Glutamatergic neuron (in vitro differentiated cells): ENCODE measurements around the gene TNS1. TPM values are rescaled to one million over a fixed set of nuclear protein-coding genes. Genes with fewer than 3 reads are reported as not detected.

Source experiments
- DNase-seq: peaks from one replicate; pipeline ENCODE4 v3.0.0; 2022
- H3K27ac Mint-ChIP-seq: one replicate; pipeline ENCODE4 v1.8.0; 2020; ENCODE audit warnings: mild to moderate bottlenecking, mixed read lengths, inconsistent platforms; ENCODE audit not compliant: unreplicated experiment
- H3K27me3 Mint-ChIP-seq: one replicate; pipeline ENCODE4 v1.8.0; 2020; ENCODE audit warnings: mild to moderate bottlenecking, moderate library complexity, mixed read lengths, inconsistent platforms; ENCODE audit not compliant: unreplicated experiment
- H3K36me3 Mint-ChIP-seq: one replicate; pipeline ENCODE4 v1.8.0; 2020; ENCODE audit warnings: mild to moderate bottlenecking, mixed read lengths, inconsistent platforms; ENCODE audit not compliant: unreplicated experiment
- H3K4me1 Mint-ChIP-seq: one replicate; pipeline ENCODE4 v1.8.0; 2020; ENCODE audit warnings: mild to moderate bottlenecking, low read depth, mixed read lengths, inconsistent platforms; ENCODE audit not compliant: unreplicated experiment
- H3K4me3 Mint-ChIP-seq: one replicate; pipeline ENCODE4 v1.8.0; 2020; ENCODE audit warnings: mild to moderate bottlenecking, mixed read lengths, inconsistent platforms; ENCODE audit not compliant: unreplicated experiment
- H3K9me3 Mint-ChIP-seq: one replicate; pipeline ENCODE4 v1.8.0; 2020; ENCODE audit warnings: mild to moderate bottlenecking, moderate library complexity, mixed read lengths, inconsistent platforms; ENCODE audit not compliant: unreplicated experiment
- total RNA-seq: library from RNA; stranded (reverse); fragmentation: NEBNext Ultra II Directional; extraction: Animal tissue kit (Norgen Biotek cat#: 25700); gene quantifications from one replicate; pipeline ENCODE4 v1.2.1, GENCODE V29; 2021; ENCODE audit not compliant: unreplicated experiment
- TF ChIP-seq, protein P1 (sequence below): fragments of 200-600 bp; sonication (generic); IDR thresholded peaks from one replicate; pipeline ENCODE4 v1.5.0; 2021; ENCODE audit not compliant: partially characterized antibody, unreplicated experiment

TNS1 gene
- total RNA-seq, 1 donor from 2014 or later, result 3.2 TPM

DNA sequence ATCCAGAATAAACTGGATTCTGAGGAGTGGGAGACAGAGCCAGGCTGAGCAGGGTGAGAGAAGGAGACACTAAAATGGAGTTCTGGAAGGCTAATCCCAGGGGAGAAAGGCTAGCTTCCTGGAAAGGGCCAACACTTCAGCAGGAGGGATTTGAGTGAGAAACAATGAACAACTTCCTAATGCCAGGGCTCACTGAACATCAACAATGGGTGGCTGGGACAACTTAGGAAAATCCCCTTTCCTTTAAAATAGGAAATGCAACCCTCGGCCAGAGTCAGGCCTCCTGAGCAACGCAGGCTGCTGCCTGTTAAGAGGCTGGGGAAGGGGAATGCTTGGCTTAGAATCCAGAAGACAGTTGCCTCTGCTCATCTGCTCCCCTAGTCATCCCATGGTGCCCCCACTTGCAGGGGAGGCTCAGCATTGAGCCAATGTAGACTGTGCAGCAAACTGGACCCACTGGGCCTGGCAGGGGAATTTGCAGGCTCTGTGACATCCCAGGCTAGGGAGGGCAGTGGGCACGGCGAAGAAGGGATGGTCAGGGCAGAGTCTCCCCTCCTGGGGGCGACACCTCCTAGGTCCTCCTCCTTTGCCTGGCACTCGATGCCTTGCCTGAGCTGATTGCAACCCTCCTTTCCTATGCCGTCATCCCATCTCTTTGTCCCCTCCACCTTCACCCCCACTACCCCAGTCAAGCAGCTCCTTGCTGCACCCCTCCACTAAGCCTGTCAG is 182.5 kb downstream of the TNS1 start:
- no peak for DNase-seq
- H3K9me3 Mint-ChIP-seq, result peaks cover 9% of the 10 kb centered on the region
- no peak overlapping the region for H3K27ac Mint-ChIP-seq
- peaks cover 8% of the 10 kb centered on the region for H3K4me1 Mint-ChIP-seq
- H3K4me3 Mint-ChIP-seq, result no peak overlapping the region
- TF ChIP-seq, protein P1, sequence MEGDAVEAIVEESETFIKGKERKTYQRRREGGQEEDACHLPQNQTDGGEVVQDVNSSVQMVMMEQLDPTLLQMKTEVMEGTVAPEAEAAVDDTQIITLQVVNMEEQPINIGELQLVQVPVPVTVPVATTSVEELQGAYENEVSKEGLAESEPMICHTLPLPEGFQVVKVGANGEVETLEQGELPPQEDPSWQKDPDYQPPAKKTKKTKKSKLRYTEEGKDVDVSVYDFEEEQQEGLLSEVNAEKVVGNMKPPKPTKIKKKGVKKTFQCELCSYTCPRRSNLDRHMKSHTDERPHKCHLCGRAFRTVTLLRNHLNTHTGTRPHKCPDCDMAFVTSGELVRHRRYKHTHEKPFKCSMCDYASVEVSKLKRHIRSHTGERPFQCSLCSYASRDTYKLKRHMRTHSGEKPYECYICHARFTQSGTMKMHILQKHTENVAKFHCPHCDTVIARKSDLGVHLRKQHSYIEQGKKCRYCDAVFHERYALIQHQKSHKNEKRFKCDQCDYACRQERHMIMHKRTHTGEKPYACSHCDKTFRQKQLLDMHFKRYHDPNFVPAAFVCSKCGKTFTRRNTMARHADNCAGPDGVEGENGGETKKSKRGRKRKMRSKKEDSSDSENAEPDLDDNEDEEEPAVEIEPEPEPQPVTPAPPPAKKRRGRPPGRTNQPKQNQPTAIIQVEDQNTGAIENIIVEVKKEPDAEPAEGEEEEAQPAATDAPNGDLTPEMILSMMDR, result no peak
- H3K27me3 Mint-ChIP-seq, result peaks cover 13% of the 10 kb centered on the region
- no peaks in the 10 kb centered on the region for H3K36me3 Mint-ChIP-seq

- DNase-seq, result no peak
- H3K4me1 Mint-ChIP-seq, result peaks cover 8% of the 10 kb centered on the region
- peaks cover 9% of the 10 kb centered on the region for H3K9me3 Mint-ChIP-seq
- peaks cover 12% of the 10 kb centered on the region for H3K27me3 Mint-ChIP-seq
- H3K4me3 Mint-ChIP-seq, result no peak overlapping the region
- no peaks in the 10 kb centered on the region for H3K36me3 Mint-ChIP-seq
- H3K27ac Mint-ChIP-seq, result no peak overlapping the region
- TF ChIP-seq, protein P1, result no peak
Measured at GRCh38 chr2:217818293-217818850, 184.4 kb downstream of the TNS1 start.

- Mint-ChIP-seq H3K9me3 (peaks cover 9% of the 10 kb centered on the region), H3K36me3 (no peaks in the 10 kb centered on the region), H3K4me1 (peaks cover 8% of the 10 kb centered on the region)
Measured at GRCh38 chr2:217817466-217818292, 185.1 kb downstream of the TNS1 start.

DNA sequence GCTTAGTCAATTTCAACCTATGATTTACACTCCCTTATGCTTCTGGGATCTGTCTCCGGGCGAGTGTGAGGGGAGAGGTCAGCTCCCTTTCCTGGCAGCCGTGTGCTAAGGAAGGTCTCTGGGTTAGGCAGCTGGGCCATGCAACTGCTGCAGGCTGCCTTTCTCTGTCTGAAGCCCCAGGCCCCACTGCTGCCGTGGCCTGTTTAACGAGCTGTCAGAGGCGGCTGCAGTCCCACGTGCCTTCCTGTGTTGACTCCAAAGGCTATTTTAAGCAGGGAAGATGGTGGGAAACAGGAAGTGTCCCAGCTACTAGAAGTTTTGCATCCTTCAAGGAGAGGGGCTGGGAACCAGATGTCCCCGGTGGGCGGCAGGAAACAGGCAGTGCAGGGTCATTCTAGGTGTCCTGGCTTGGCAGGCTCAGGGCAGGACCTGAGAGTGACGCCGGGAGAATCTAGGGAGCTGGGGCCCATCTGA is 186.4 kb downstream of the TNS1 start:
- H3K36me3 Mint-ChIP-seq, result no peaks in the 10 kb centered on the region
- TF ChIP-seq, protein P1, result no peak
- DNase-seq, result no peak
- no peak overlapping the region for H3K27ac Mint-ChIP-seq
- H3K9me3 Mint-ChIP-seq, result peaks cover 9% of the 10 kb centered on the region
- peaks cover 10% of the 10 kb centered on the region for H3K27me3 Mint-ChIP-seq
- no peak overlapping the region for H3K4me3 Mint-ChIP-seq
- H3K4me1 Mint-ChIP-seq, result peaks cover 8% of the 10 kb centered on the region

More at GRCh38 chr2:217817466-217818292, 185.1 kb downstream of the TNS1 start:
- DNase-seq, result no peak
- Mint-ChIP-seq H3K27ac (no peak overlapping the region), H3K27me3 (peaks cover 12% of the 10 kb centered on the region), H3K4me3 (no peak overlapping the region)
- TF ChIP-seq, protein P1, result no peak
